Osteoblast (primary cell): Measurements from ENCODE around the gene ATP5PO. TPM values are rescaled to one million over a fixed set of nuclear protein-coding genes. Genes with fewer than 3 reads are reported as not detected.

ENCODE experiments used
- DNase-seq: peaks from one replicate; pipeline ENCODE4 v3.0.0; 2011; ENCODE audit warnings: low spot score, mixed read lengths; ENCODE audit not compliant: insufficient read length; ENCODE audit errors: missing footprints
- H2AFZ ChIP-seq: 2 replicates; pipeline ENCODE4 v1.6.0; 2011; ENCODE audit warnings: mild to moderate bottlenecking, low read length
- H3K27ac ChIP-seq: 2 replicates; pipeline ENCODE4 v1.5.1; 2011; ENCODE audit warnings: mild to moderate bottlenecking, low read depth, low read length, moderate library complexity
- H3K27me3 ChIP-seq: 2 replicates; pipeline ENCODE4 v1.6.0; 2012; ENCODE audit warnings: mild to moderate bottlenecking, control low read depth, inconsistent platforms, low read length, moderate library complexity; ENCODE audit not compliant: insufficient read depth
- H3K36me3 ChIP-seq: 2 replicates; pipeline ENCODE4 v1.5.1; 2011; ENCODE audit warnings: mild to moderate bottlenecking, low read length, control low read depth, moderate library complexity; ENCODE audit not compliant: insufficient read depth
- H3K4me1 ChIP-seq: 2 replicates; pipeline ENCODE4 v1.5.1; 2011; ENCODE audit warnings: mild to moderate bottlenecking, low read length, control low read depth, moderate library complexity; ENCODE audit not compliant: insufficient read depth
- H3K4me2 ChIP-seq: 2 replicates; pipeline ENCODE4 v1.6.0; 2011; ENCODE audit warnings: mild to moderate bottlenecking, low read length; ENCODE audit not compliant: insufficient read depth
- H3K4me3 ChIP-seq: fragments of 200-600 bp; sonication (generic); 3 replicates; pipeline ENCODE4 v1.5.1; 2012; ENCODE audit warnings: mild to moderate bottlenecking, low read length, inconsistent platforms; ENCODE audit not compliant: insufficient read depth
- H3K79me2 ChIP-seq: 2 replicates; pipeline ENCODE4 v1.6.0; 2012; ENCODE audit warnings: mild to moderate bottlenecking, low read length, control low read depth, inconsistent platforms; ENCODE audit not compliant: insufficient read depth
- H3K9me3 ChIP-seq: 2 replicates; pipeline ENCODE4 v1.5.1; 2011; ENCODE audit warnings: low read depth, low read length, control low read depth
- H4K20me1 ChIP-seq: 2 replicates; pipeline ENCODE4 v1.6.0; 2012; ENCODE audit warnings: mild to moderate bottlenecking, low read length, control low read depth; ENCODE audit not compliant: insufficient read depth
- total RNA-seq: library from RNA; depleted of rRNA; stranded (reverse); fragments of >200 nt; gene quantifications from 2 replicates; pipeline ENCODE4 v1.2.3, GENCODE V29; 2012
- TF ChIP-seq, protein P1 (sequence below): IDR thresholded peaks from 2 replicates; pipeline ENCODE4 v1.5.1; 2011; ENCODE audit warnings: mild to moderate bottlenecking, low read depth, low read length, moderate library complexity; ENCODE audit errors: extremely low read depth

The ATP5PO gene
- total RNA-seq, 1 donor = 115 TPM

DNA sequence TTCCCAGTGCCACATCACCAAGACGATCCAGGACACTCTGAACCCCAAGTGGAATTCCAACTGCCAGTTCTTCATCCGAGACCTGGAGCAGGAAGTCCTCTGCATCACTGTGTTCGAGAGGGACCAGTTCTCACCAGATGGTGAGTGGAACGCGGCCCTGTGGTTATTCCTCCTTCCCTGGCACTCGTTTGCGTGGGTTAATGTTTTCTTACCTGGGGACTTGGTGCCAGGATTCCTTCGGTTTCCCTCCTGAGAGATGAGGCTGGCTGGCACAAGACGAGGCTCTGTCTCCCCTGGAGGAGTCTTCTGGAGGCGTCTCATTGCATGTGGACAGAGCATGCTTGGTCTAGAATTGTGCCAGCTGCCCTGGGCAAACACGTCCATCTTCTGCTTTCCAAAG is 29.3 kb downstream of the ATP5PO start:
- Histone ChIP-seq H3K27ac (no peak overlapping the region), H2AFZ (no peak overlapping the region), H3K27me3 (peaks cover 23% of the 10 kb centered on the region), H3K36me3 (no peaks in the 10 kb centered on the region), H4K20me1 (no peaks in the 10 kb centered on the region), H3K4me2 (no peak overlapping the region), H3K79me2 (no peaks in the 10 kb centered on the region), H3K4me3 (no peak overlapping the region), H3K4me1 (peaks cover 10% of the 10 kb centered on the region), H3K9me3 (no peaks in the 10 kb centered on the region)
- TF ChIP-seq, protein P1, sequence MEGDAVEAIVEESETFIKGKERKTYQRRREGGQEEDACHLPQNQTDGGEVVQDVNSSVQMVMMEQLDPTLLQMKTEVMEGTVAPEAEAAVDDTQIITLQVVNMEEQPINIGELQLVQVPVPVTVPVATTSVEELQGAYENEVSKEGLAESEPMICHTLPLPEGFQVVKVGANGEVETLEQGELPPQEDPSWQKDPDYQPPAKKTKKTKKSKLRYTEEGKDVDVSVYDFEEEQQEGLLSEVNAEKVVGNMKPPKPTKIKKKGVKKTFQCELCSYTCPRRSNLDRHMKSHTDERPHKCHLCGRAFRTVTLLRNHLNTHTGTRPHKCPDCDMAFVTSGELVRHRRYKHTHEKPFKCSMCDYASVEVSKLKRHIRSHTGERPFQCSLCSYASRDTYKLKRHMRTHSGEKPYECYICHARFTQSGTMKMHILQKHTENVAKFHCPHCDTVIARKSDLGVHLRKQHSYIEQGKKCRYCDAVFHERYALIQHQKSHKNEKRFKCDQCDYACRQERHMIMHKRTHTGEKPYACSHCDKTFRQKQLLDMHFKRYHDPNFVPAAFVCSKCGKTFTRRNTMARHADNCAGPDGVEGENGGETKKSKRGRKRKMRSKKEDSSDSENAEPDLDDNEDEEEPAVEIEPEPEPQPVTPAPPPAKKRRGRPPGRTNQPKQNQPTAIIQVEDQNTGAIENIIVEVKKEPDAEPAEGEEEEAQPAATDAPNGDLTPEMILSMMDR = no peak
- DNase-seq = no peak

DNA sequence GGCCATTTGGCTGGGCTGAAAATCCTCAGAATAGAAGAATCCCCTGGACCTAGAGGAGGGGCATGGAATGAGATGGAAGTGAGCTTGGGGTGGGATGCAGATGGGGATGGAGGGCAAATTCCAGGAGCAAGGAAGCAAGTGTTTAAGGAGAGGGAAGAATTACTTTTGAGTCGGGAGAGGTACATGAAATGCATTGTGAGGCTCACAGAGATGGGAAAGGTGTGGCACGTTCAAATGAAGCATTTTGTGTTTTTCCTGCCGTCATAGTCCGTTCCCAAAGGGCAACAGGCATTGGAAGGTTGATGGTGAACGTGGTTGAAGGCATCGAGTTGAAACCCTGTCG is 30.5 kb downstream of the ATP5PO start:
- Histone ChIP-seq H3K4me3 (no peak overlapping the region), H3K9me3 (no peaks in the 10 kb centered on the region), H3K27me3 (peaks cover 26% of the 10 kb centered on the region), H4K20me1 (no peaks in the 10 kb centered on the region), H3K4me2 (no peak overlapping the region), H3K27ac (no peak overlapping the region), H3K36me3 (no peaks in the 10 kb centered on the region), H2AFZ (no peak overlapping the region), H3K4me1 (peaks cover 10% of the 10 kb centered on the region), H3K79me2 (no peaks in the 10 kb centered on the region)
- TF ChIP-seq, protein P1 = no peak
- no peak for DNase-seq

DNA sequence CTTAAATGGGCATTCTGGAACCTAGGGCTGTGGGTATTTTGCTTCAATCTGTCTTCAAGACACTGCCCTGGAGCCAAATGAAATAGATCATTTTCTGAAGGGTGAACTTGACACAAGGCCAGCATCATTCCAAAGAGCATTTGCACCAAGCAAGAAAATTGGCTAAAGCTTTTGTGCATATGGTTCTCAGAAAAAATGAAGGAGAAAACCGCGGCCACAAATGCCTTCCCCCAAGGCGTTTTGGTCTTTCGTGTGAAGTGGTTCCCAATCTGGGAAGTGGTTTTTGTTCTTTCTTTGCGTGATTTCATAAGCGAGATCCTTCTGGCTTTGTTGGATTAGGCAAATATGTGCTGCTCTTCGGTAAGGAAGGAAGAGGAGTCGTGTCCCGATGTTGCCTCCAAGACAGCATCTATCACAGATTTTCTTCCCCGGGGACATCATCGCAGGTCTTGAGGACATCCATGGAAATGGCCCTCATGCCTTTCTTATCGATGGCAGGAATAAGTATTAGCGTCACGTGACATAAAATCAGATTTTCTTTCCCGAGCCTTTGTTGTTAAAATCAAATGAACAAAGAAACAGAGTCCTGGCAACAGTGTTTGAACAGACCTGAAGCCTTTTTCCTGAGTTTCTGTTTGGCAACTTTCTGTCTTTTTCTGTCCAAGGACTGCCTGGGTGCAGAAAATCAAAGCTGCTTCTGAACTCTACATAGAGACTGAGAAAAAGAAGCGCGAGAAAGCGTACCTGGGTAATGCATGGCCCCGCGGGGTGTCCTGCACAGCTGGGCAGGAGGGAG is 31.0 kb downstream of the ATP5PO start:
- TF ChIP-seq, protein P1 = no peak
- Histone ChIP-seq H4K20me1 (no peaks in the 10 kb centered on the region), H3K9me3 (no peaks in the 10 kb centered on the region), H3K4me2 (peak overlapping the region; percentile 67), H3K4me1 (peaks cover 10% of the 10 kb centered on the region), H3K27ac (no peak overlapping the region), H3K36me3 (no peaks in the 10 kb centered on the region), H2AFZ (peak overlapping the region; percentile 69), H3K27me3 (peaks cover 26% of the 10 kb centered on the region), H3K79me2 (no peaks in the 10 kb centered on the region), H3K4me3 (peak overlapping the region; percentile 31)
- DNase-seq = no peak

DNA sequence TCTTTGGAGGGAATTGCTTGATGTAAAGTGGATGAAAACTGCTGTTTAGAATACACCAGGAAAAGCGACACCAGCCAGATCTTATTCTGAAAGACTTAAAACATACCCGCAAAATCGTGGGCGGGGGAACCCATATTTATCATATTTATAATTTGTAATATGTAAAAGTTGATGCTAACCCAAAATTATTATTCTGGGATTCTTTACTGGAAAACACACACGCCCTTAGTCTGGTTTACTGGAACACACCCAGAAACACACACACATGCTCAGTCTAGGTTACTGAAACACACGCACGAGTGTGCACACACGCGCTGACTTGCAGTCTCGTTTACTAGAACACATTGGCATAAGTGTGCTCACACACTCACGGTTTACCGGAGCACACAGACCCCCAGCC is 32.5 kb downstream of the ATP5PO start:
- no peak overlapping the region for H3K4me2 ChIP-seq
- H3K27ac ChIP-seq = no peak overlapping the region
- H2AFZ ChIP-seq = no peak overlapping the region
- H3K4me3 ChIP-seq = no peak overlapping the region
- peaks cover 10% of the 10 kb centered on the region for H3K4me1 ChIP-seq
- H3K9me3 ChIP-seq = no peaks in the 10 kb centered on the region
- TF ChIP-seq, protein P1 = no peak
- no peaks in the 10 kb centered on the region for H4K20me1 ChIP-seq
- no peaks in the 10 kb centered on the region for H3K36me3 ChIP-seq
- no peak for DNase-seq
- H3K27me3 ChIP-seq = peaks cover 26% of the 10 kb centered on the region
- no peaks in the 10 kb centered on the region for H3K79me2 ChIP-seq
